Choroid plexus epithelial cell (primary cell): ENCODE measurements around the gene PJA1.

ENCODE experiments used
- DNase-seq: peaks from one replicate; pipeline ENCODE4 v3.0.0-alpha.2; 2010; ENCODE audit warnings: low read depth
- H3K4me3 ChIP-seq: 2 replicates; pipeline ENCODE4 v1.5.1; 2011; ENCODE audit warnings: low read depth, mild to moderate bottlenecking, control low read depth, low read length, moderate library complexity
- TF ChIP-seq, protein P1 (sequence below): conservative IDR thresholded peaks from 2 replicates; pipeline ENCODE4 v1.5.1; 2011; ENCODE audit warnings: low read depth, mild to moderate bottlenecking, control low read depth, inconsistent platforms, low read length, moderate library complexity

PJA1 gene

GRCh38 chrX:69173906-69174305, 8.7 kb upstream of the PJA1 start:
- H3K4me3 ChIP-seq = no peak overlapping the region
- DNase-seq = no peak
- TF ChIP-seq, protein P1, sequence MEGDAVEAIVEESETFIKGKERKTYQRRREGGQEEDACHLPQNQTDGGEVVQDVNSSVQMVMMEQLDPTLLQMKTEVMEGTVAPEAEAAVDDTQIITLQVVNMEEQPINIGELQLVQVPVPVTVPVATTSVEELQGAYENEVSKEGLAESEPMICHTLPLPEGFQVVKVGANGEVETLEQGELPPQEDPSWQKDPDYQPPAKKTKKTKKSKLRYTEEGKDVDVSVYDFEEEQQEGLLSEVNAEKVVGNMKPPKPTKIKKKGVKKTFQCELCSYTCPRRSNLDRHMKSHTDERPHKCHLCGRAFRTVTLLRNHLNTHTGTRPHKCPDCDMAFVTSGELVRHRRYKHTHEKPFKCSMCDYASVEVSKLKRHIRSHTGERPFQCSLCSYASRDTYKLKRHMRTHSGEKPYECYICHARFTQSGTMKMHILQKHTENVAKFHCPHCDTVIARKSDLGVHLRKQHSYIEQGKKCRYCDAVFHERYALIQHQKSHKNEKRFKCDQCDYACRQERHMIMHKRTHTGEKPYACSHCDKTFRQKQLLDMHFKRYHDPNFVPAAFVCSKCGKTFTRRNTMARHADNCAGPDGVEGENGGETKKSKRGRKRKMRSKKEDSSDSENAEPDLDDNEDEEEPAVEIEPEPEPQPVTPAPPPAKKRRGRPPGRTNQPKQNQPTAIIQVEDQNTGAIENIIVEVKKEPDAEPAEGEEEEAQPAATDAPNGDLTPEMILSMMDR = no peak

DNA sequence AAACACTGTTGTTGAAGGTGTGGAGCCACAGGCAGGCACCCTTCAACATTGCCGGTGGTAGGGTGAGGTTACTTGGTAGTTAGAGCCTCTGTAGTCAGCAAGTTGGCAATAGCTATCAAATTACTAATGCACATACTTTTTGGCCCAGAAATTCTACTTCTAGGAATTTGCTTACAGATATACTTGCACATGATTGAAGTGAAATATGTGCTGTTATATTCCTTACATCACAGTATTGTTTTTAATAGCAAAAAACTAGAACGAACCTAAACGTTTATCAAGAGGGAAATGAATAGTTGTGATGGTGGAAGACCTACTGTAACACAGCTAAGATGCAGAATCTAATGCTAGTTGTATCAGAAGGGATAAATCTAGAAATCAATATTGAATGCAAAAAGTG, 7.7 kb upstream of the PJA1 start:
- no peak overlapping the region for H3K4me3 ChIP-seq
- no peak for DNase-seq
- TF ChIP-seq, protein P1 = no peak

DNA sequence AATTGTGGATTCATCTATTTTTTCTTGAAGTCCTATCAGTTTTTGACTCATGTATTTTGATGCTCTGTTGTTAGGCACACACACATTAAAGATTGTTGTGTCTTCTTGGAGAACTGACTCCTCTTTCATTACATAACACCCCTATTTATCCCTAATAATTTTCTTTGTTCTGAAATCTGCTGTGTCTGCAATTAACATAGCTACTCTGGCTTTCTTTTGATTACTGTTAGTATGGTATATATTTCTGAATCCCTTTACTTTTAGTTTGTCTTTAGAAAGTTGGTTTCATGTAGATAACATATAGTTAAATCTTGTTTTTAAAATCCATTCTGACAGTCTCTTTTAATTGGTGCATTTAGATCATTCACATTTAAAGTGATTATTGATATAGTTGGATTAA, 5.1 kb upstream of the PJA1 start:
- H3K4me3 ChIP-seq = no peak overlapping the region
- TF ChIP-seq, protein P1 = no peak
- no peak for DNase-seq

GRCh38 chrX:69163936-69164741, 1.1 kb downstream of the PJA1 start:
- DNase-seq = peak; percentile 20
- TF ChIP-seq, protein P1 = no peak
- H3K4me3 ChIP-seq = peak overlapping the region; percentile 76

GRCh38 chrX:69162361-69162865, 2.8 kb downstream of the PJA1 start:
- no peak for DNase-seq
- TF ChIP-seq, protein P1 = no peak
- H3K4me3 ChIP-seq = no peak overlapping the region

DNA sequence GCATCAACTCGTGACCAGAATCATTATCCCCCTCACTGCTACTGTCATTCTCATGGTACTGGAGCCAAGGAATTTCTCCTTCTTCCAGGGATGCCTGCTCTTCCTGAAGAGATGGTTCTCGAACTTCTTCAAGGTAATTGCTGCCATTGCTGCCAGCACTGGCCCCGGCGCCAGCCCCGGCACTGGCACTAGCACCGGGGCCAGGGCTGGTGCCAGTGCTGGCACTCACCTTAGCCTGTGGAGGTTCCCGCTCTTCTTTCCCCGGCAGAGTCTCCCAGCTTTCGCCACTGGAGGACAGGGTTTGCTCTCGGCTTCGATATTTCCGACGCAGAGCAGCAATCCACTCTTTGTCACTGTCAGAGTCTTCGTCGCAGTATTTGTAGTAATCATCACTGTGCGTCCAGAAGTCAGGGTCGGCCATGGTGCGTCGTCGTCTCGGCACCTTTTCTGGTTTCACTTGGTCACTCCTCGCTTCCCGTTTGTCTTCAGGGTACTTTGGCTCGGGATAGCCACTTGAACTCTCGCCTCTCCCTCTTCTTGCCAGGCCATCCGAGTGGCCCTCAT, 3.4 kb downstream of the PJA1 start:
- no peak for DNase-seq
- H3K4me3 ChIP-seq = no peak overlapping the region
- TF ChIP-seq, protein P1 = no peak

DNA sequence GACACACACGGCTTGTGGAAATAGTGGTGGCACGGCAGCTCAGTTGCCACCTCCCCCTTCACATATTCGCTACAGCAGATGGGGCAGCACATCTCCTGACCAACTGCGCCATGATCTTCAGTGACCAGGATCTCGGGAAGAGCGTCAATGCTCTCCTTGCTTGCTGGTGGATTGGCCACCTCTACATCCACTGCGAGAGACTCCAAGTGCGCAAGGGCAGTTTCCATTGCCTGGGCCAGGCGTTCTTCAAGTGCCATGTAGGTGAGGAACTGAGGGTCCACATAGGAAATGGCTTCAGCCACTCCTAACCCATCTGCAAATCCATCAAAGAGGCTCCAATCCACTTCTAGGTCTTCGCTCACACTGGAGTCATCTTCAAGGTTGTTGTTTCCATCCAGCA, 3.9 kb downstream of the PJA1 start:
- no peak overlapping the region for H3K4me3 ChIP-seq
- TF ChIP-seq, protein P1 = no peak
- no peak for DNase-seq
